ELF-1 (cell line): ENCODE measurements around the gene HAGHL.

Experiments
- DNase-seq: peaks from one replicate; pipeline ENCODE4 v3.0.0-alpha.2; 2016; ENCODE audit warnings: low read depth, low spot score

HAGHL gene

DNA sequence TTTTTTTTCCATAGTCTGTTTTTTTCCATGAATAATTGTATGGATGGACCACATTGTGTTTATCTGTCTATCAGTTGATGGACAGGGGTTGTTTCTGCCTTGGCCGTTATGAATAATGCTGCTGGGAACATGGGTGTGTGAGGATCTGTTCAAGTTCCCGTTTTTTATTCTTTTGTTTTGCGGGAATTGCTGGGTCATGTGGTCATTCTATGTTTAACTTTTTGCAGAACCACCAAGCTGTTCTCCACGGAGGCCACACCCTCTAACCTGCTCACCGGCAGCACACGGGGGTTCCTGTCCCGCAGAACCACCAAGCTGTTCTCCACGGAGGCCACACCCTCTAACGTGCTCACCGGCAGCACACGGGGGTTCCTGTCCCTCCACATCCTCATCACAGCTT, 27.8 kb downstream of the HAGHL start:
- DNase-seq, result no peak

DNA sequence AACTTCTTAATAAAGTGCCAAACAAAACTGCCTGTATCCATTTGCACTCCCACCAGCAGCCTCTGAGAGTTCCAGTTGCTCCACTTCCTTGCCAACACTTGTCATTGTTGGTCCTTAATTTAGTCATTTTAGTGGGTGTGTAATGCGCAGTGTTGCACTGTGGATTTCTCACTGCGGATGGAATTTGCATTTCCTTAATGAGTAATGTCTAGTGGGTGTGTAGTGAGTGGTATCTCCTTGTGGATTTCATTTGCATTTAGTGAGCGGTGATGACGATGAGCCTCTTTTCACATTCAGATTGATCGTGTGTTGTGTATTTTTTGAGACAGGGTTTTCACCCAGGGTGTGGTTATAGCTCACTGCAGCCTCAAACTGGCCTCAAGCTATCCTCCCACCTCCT, 29.5 kb downstream of the HAGHL start:
- DNase-seq, result no peak

DNA sequence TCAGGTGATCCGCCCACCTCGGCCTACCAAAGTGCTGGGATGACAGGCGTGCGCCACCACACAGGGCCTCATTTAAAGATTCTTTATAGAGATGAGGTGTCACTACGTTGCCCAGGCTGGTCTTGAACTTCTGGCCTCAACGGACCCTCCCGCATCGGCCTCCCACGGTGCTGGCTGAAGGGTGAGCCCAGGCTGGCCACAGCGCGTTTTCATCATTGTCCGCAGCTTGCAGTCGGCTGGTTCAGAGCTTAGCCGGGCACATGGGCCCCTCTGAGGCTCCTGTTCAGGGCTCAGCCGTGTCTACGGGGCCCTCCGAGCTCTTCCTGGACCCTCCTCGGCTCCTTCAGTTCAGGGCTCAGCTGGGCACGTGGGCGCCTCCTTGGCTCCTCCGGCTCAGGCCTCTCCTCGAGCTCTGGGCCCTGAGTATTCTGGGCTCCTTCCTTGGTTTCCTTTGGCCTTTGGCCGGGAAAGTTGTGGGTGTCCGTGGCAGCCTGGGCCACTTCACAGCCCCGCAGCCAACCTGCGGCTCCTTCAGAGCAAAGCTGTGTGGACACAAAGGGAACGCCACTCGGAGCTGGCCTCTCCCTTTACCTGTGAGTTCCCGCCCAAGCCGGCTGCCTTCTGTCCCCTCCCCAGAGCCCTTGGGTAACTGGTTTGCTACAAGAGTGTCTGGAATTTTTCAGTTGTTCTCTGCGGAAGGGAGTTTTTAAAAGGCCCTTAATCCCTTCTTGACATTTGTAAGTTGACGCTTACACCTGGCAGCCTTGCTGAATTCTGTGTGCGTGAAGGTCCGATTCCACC, 32.4 kb downstream of the HAGHL start:
- DNase-seq, result peak; percentile 45

DNA sequence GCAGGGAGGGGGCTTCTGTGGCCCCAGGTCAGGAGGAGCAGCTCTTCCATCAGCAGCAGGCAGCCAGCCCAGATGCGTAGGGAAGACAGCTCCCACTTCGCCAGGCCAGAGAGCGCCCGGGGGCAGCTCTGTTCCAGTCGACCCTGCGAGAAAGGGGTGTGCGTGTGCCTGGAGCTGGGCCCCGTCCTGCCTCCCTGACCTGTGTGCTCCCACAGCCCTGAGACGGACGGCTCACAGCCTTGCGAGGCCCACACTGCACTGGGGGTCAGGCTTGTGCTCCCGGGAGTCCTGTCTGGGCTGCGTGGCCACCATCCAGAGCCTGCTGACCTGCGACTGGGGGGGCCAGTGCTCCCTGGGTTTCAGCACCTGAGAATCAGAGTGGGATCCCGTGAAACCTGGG, 33.2 kb downstream of the HAGHL start:
- no peak for DNase-seq

DNA sequence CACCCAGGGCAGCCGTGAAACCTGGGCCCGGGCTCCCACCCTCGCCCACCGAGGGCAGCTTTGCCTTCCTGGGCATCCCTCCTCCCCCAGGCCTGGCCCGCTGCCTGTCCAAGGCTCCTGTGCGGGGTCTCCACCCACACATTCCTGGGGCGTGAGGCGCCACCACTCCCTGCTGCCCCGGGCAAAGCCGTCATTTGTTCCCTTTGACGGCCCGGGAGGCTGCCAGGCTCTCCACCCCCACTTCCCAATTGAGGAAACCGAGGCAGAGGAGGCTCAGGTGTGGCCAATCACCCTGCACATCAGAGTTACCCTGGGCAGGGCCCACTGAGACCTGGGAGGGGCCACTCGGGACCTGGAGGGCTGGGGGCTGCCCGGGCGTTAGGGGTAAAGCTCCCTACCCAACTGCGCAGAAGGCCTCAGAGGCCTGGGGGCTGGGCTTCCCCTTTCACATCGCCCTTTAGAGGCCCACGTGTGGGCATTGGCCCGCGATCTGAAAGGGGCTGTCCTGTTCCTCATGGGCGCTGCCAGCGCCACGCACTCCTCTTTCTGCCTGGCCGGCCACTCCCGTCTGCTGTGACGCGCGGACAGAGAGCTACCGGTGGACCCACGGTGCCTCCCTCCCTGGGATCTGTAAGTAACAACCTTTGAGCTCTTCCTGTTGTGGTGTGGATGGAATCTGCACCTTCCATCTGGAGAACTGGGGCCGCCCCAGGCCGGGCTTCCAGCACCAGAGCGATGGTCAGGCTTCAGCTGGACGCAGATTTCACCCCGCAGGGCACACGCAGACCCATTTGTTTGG, 33.8 kb downstream of the HAGHL start, which contains the start of gene MSLN:
TSS of gene MSLN (plus strand) at position 190 of the 799 bp plus-strand sequence. CDS start 1,947 bp downstream, outside the sequence.
- DNase-seq, result peak; percentile 38

DNA sequence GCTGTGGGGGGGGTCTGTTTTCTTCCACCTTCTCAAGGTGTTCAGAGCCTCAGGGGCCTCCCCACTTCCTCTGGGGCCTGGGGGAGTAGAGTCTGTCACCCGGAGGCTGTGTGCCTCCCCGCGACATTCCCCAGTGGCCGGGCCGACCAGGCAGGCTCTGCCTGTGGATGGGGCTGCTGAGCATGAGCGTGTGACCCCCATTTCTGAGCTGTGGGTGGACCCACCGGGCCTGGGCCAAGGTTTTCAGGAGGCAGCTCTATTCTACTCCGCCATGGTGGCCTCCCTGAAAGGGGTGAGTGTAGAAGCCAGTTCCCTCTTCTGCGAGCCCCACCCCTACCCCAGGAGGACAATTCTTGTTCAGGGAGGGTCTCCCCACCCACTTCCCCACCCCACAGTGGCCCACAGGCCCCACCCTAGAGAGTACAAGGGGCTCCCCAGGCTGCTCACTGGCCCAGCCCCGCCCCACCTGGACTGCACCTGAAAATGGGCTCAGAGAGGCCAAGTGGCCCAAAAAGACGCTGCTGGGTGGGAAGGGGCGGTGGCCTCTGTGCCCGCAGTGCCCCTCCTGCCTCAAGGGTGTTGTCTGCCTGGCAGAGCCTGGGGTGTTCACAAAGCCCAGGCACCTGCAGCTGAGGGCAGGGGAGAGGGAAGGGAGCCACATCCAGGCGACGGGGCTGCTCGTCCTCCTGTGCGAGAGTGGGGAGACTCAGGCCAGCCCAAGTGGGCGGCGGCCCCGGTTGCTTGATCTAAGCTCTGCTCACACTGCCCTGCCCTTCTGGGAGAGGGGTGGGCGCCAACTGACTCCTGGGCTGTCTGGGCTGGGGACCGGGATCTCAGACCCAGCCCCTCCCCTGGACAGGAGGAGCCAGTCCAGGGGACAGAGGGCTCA, 35.0 kb downstream of the HAGHL start:
- no peak for DNase-seq

DNA sequence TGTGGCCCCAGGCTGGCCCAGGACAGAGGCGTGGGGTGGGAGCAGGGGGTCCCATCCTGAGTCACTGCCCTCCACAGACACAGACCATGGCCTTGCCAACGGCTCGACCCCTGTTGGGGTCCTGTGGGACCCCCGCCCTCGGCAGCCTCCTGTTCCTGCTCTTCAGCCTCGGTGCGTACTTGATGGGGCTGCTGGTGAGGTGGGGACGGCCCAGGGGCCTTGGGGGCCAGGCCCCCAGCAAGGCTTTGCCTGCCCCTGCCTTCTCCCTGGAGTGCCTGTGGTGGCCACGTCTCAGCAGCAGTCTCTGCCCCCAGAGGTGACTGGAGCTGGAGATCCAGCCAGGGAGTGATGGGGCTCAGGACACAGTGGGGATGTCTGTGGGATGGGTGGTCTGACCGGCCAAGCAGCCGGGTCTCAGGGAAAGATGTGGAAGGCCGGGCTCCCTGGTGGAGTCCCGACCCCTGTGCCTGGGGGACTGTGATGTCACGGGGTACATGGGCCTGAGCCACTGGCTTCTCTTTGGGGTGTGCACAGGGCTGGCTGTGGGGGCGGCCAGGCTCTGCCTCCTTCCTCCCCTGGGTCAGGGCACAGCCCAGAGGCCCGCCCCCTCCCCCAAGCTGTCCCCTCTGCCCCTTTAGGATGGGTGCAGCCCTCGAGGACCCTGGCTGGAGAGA, 35.8 kb downstream of the HAGHL start:
- DNase-seq, result no peak

DNA sequence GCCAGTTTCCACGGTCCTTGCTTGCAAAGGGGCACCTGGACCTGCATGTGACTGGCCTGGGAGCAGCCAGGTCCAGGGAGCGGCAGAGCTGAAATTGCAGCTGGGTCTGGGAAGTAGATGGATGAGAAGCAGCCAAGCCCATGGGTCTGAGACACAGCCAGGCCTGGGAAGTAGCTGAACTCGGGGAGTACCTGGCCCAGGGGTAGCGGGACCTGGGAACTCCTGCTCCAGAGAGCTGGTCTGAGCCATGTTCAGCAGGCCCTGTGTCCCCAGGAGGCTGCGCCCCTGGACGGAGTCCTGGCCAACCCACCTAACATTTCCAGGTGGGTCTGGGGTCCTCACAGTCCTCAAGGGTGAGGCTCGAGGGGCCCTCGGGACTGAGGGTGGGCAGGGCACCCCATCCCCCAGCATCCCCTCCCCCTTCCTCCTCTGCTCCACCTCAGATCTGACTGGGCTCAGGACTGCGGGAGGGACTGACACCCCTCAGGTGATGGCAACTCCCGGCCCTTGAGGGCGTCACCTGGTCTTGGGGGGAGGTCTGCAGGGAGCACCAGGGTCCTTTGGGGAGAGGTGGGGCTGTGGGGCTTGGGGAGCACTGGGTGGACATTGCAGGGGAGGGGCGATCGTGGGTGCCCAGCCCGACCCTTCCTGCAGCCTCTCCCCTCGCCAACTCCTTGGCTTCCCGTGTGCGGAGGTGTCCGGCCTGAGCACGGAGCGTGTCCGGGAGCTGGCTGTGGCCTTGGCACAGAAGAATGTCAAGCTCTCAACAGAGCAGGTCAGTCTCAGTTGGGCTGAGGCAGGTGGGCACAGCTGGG, 36.7 kb downstream of the HAGHL start:
- no peak for DNase-seq

DNA sequence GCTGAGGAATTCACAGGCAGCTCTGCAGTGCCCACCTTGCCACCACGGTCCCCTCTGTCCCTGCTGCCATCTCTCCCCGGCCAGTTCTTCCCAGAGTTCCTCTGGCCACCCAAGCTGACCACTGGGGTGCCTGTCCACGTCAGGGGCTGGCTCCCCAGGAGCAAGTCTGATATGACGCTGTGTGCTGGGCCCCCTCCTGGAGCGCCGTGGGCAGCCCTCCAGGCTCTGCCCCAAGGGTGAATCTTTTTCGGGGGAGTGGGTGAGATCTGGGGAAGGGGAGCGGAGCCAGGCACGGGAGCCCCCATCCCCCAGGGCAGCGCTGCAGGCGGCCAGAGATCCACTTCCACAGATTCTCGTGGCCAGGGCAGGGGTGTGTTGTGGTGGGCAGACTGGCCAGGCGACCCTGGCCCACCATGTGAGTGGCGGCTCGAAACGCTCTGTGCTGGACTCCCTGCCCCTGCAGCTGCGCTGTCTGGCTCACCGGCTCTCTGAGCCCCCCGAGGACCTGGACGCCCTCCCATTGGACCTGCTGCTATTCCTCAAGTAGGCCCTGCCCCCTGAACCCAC, 37.4 kb downstream of the HAGHL start:
- DNase-seq, result no peak

DNA sequence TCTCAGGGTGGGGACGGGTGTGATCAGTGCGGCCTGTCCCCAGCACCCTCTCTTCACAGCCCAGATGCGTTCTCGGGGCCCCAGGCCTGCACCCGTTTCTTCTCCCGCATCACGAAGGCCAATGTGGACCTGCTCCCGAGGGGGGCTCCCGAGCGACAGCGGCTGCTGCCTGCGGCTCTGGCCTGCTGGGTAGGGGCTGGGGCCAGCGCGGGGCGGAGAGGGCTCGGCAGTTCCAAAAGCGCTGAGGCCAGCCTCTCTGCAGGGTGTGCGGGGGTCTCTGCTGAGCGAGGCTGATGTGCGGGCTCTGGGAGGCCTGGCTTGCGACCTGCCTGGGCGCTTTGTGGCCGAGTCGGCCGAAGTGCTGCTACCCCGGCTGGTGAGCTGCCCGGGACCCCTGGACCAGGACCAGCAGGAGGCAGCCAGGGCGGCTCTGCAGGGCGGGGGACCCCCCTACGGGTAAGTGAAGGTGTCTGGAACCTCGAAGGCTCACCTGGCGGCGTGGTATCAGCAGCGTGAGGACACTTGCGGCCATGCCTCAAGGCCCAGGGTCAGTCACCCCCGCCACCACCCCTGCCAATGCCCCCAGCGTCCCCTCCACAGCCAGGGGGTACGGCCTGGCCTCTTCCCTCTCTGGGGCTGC, 38.1 kb downstream of the HAGHL start:
- no peak for DNase-seq

DNA sequence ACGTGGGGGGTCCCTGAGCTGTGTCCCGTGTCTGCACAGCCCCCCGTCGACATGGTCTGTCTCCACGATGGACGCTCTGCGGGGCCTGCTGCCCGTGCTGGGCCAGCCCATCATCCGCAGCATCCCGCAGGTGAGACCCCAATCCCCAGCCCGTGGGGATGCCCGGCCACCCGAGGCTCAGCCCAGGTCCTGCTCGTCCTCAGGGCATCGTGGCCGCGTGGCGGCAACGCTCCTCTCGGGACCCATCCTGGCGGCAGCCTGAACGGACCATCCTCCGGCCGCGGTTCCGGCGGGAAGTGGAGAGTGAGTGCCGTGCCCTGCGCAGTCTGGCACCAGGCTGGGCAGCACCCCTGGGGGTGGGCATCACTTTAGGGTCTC, 38.6 kb downstream of the HAGHL start:
- no peak for DNase-seq

DNA sequence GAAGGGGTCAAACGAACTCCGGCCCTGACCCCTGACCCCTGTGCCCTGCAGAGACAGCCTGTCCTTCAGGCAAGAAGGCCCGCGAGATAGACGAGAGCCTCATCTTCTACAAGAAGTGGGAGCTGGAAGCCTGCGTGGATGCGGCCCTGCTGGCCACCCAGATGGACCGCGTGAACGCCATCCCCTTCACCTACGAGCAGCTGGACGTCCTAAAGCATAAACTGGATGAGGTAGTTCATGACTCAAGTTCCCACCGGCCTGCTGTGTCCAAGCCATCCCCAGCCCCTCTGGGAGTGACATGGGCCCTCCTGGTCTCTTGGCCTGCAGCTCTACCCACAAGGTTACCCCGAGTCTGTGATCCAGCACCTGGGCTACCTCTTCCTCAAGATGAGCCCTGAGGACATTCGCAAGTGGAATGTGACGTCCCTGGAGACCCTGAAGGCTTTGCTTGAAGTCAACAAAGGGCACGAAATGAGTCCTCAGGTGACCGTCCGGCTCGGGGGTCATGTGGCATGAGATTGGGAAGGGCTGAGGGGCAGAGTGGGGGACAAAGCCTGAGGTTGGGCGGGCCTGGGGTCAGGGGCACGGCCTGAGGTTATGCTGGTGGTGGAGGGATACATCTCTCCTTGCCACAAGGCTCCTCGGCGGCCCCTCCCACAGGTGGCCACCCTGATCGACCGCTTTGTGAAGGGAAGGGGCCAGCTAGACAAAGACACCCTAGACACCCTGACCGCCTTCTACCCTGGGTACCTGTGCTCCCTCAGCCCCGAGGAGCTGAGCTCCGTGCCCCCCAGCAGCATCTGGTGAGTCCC, 39.3 kb downstream of the HAGHL start:
- DNase-seq, result no peak

DNA sequence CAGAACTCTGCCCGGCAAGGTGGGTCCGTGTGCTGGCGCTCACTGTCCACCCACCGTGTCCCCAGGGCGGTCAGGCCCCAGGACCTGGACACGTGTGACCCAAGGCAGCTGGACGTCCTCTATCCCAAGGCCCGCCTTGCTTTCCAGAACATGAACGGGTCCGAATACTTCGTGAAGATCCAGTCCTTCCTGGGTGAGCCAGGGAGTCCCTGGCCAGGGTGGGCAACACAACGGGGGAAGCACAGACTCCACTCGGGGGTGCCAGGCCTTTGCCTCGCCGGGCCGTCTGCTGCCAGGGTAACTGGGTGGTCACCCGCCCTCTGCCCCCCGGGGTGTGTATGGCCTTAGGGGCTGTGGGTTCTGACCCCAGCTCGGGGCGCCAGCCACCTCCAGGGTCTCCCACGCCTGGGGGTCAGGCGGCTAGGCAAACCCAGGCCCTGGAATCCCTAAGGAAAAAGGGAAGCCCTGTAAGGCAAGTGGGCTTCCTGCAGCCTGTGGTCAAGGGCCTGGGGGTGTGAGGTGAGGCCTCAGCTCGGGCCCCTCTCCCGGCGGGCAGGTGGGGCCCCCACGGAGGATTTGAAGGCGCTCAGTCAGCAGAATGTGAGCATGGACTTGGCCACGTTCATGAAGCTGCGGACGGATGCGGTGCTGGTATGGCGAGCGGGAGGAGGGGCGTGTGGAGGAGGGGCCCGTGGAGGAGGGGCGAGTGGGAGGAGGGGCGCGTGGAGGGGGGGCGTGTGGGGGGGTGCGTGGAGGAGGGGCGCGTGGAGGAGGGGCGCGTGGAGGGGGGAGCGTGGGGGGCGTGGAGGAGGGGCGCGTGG, 40.1 kb downstream of the HAGHL start:
- no peak for DNase-seq

DNA sequence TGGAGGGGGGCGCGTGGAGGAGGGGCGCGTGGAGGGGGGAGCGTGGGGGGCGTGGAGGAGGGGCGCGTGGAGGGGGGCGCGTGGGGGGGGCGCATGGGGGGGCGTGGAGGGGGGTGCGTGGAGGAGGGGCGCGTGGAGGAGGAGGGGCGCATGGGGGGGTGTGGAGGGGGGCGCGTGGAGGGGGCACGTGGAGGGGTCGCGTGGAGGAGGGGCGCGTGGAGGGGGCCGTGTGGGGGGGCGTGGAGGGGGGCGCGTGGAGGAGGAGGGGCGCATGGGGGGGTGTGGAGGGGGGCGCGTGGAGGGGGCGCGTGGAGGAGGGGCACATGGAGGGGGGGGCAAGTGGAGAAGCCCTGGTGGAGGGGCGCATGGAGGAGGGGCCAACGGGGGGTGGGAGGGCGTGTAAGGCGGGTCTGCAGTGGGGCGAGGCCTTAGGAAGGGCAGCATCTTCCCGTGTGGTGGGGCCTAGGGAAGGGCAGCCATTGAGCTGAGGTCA, 40.9 kb downstream of the HAGHL start:
- no peak for DNase-seq

DNA sequence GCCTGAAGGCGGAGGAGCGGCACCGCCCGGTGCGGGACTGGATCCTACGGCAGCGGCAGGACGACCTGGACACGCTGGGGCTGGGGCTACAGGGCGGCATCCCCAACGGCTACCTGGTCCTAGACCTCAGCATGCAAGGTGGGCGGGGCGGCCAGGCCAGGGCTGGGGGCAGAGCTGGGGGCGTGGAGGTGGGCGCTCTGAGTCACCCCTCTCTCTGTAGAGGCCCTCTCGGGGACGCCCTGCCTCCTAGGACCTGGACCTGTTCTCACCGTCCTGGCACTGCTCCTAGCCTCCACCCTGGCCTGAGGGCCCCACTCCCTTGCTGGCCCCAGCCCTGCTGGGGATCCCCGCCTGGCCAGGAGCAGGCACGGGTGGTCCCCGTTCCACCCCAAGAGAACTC, 41.5 kb downstream of the HAGHL start:
- DNase-seq, result no peak

DNA sequence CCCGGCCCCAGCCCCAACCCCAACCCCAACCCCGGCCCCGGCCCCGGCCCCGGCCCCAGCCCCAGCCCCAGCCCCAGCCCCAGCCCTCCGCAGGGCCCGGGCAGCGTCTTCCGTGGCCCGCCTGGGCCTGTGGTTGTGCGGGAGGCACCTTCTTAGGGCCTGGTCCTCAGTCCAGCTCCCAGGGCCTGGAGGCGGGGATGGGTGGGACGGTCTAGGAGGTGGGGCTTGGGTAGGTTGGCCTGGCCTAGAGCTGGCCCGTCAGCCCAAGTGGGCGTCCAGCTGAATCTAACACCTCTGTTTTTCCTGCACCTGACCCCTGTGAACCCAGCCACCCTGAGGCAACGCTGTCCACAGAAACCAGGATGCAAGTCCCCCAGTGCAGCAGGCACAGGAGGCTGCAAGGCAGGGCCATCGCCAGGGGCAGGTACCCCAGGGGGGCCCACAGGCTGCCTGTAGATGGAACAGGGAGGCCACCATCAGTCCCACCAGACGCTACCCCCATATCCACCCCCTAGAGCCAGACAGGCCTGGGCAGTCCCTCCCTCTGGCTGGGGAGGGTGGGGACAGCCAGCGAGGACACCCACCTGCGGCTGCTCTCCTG, 42.4 kb downstream of the HAGHL start:
- peak; percentile 48 for DNase-seq

DNA sequence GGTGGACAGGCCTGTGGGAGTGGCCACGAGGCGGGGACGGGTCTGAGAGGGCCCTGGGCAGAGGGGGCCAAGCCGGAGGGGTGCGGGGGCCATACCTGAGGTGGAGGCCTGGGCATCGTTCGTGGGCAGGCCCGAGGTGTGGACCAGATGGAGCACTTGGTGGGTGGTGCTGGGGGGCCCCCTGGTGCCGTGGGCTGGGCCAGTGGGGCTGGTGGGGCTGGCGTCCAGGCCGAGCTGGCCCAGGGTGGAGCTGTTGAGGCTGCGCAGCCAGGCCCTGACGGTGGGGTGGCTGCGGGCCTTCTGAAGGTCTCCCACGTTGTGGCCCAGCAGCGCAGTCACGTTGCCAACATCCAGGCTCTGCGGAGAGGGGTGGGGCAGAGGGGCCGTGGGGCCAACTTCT, 43.0 kb downstream of the HAGHL start:
- no peak for DNase-seq
